ENCODE results near the gene FRMD5. TPM values are rescaled to one million over a fixed set of nuclear protein-coding genes. Genes with fewer than 3 reads are reported as not detected.

Gene FRMD5
- polyA plus RNA-seq, 1 donor (not counting 4 experiments of a cell fraction or from before 2014, with no cell fraction given), result 7.3 TPM

DNA sequence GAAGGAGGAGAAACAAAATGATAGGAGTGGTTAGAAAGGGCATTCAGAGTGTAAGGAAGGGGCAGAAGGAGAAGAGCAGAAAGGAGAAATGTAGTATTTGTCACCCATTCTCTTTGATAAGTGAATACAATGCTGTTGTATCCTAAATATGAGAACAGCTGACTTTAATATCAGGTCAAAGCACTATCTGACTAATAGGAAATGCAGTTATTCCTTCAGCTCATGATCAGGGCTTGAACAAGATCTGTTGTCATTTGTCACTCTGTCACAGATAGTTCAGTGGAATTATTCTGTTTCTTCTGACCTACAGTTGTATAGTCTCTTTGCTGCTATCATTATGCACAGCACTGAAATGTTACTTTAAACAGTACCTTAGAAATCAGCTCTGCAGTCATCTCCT is 149.4 kb downstream of the FRMD5 start:
- DNase-seq (ENCODE audit: low read depth, low spot score), result no peak
- no peaks in the 10 kb centered on the region for H3K27me3 ChIP-seq (ENCODE audit: control insufficient read depth, extremely low read depth, insufficient read depth, low read length)
- no peak overlapping the region for H3K27ac ChIP-seq (ENCODE audit: control insufficient read depth, insufficient read depth, low read length)
- no peaks in the 10 kb centered on the region for H3K36me3 ChIP-seq (ENCODE audit: control insufficient read depth in 2 of 2, extremely low read depth in 1 of 2, insufficient read depth in 2 of 2, low read length in 2 of 2)
- H3K4me2 ChIP-seq (ENCODE audit: control insufficient read depth, extremely low read depth, insufficient read depth, low read depth, low read length), result no peak overlapping the region
- H2AFZ ChIP-seq (ENCODE audit: control insufficient read depth, low read length), result no peak overlapping the region
- no peaks in the 10 kb centered on the region for H3K4me1 ChIP-seq (ENCODE audit: control insufficient read depth, extremely low read depth, insufficient read depth, low read length)
- no peaks in the 10 kb centered on the region for H3K9me3 ChIP-seq (ENCODE audit: control insufficient read depth, low read depth, low read length)
- H3K9ac ChIP-seq (ENCODE audit: control insufficient read depth, extremely low read depth, insufficient read depth, low read length), result no peak overlapping the region
- no peaks in the 10 kb centered on the region for H3K79me2 ChIP-seq (ENCODE audit: control insufficient read depth, insufficient read depth, low read length)
- H3K9me1 ChIP-seq (ENCODE audit: control insufficient read depth, extremely low read depth, insufficient read depth, low read length), result no peaks in the 10 kb centered on the region
- dilution Hi-C loops (cut with MboI; ENCODE audit: extremely low pct_ligation_motif_present, low sequenced_read_pairs), result no loop called here
- TF ChIP-seq, protein P1, sequence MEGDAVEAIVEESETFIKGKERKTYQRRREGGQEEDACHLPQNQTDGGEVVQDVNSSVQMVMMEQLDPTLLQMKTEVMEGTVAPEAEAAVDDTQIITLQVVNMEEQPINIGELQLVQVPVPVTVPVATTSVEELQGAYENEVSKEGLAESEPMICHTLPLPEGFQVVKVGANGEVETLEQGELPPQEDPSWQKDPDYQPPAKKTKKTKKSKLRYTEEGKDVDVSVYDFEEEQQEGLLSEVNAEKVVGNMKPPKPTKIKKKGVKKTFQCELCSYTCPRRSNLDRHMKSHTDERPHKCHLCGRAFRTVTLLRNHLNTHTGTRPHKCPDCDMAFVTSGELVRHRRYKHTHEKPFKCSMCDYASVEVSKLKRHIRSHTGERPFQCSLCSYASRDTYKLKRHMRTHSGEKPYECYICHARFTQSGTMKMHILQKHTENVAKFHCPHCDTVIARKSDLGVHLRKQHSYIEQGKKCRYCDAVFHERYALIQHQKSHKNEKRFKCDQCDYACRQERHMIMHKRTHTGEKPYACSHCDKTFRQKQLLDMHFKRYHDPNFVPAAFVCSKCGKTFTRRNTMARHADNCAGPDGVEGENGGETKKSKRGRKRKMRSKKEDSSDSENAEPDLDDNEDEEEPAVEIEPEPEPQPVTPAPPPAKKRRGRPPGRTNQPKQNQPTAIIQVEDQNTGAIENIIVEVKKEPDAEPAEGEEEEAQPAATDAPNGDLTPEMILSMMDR (optimal IDR thresholded peaks at IDR 0.05 in 1 of 3, IDR thresholded peaks at IDR 0.05 in 1 of 3, conservative IDR thresholded peaks at IDR 0.05 in 1 of 3; ENCODE audit: extremely low read depth in 1 of 3, insufficient read depth in 2 of 3, low read length in 3 of 3), result no peak
- peak; percentile 23 for FAIRE-seq
- no peak overlapping the region for H3K4me3 ChIP-seq (ENCODE audit: control insufficient read depth in 2 of 3, extremely low read depth in 1 of 3, insufficient read depth in 2 of 3, low read depth in 1 of 3, low read length in 3 of 3)
- no peaks in the 10 kb centered on the region for H4K20me1 ChIP-seq (ENCODE audit: control insufficient read depth, extremely low read depth, insufficient read depth, low read length)

DNA sequence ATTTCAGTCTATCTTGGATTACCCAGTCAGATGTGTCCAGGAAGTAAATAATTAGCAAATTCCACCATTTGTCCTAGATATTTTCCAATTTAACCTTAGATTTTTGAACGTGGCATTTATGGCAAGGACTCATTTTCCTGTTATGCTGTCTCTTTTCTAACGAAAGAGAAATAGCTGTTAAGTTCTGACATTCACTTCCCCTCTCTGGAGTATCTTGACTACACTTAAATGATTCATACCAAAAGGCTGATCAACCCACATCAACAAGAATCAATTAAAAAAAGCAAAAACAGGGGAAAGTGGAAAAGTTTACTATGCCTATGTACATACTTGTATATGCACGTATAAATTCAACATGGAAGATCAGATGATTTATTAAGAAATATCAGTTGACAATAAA is 149.9 kb downstream of the FRMD5 start:
- Histone ChIP-seq H3K79me2 (ENCODE audit: control insufficient read depth, insufficient read depth, low read length) (no peaks in the 10 kb centered on the region), H3K9me3 (ENCODE audit: control insufficient read depth, low read depth, low read length) (no peaks in the 10 kb centered on the region), H3K9ac (ENCODE audit: control insufficient read depth, extremely low read depth, insufficient read depth, low read length) (no peak overlapping the region), H4K20me1 (ENCODE audit: control insufficient read depth, extremely low read depth, insufficient read depth, low read length) (no peaks in the 10 kb centered on the region), H3K36me3 (ENCODE audit: control insufficient read depth in 2 of 2, extremely low read depth in 1 of 2, insufficient read depth in 2 of 2, low read length in 2 of 2) (no peaks in the 10 kb centered on the region), H3K9me1 (ENCODE audit: control insufficient read depth, extremely low read depth, insufficient read depth, low read length) (no peaks in the 10 kb centered on the region), H3K27me3 (ENCODE audit: control insufficient read depth, extremely low read depth, insufficient read depth, low read length) (no peaks in the 10 kb centered on the region), H2AFZ (ENCODE audit: control insufficient read depth, low read length) (no peak overlapping the region), H3K4me3 (ENCODE audit: control insufficient read depth in 2 of 3, extremely low read depth in 1 of 3, insufficient read depth in 2 of 3, low read depth in 1 of 3, low read length in 3 of 3) (no peak overlapping the region), H3K4me1 (ENCODE audit: control insufficient read depth, extremely low read depth, insufficient read depth, low read length) (no peaks in the 10 kb centered on the region), H3K4me2 (ENCODE audit: control insufficient read depth, extremely low read depth, insufficient read depth, low read depth, low read length) (no peak overlapping the region), H3K27ac (ENCODE audit: control insufficient read depth, insufficient read depth, low read length) (no peak overlapping the region)
- no peak for DNase-seq (ENCODE audit: low read depth, low spot score)
- TF ChIP-seq EZH2 (IDR thresholded peaks at IDR 0.05; ENCODE audit: low read length), result no peak
- TF ChIP-seq, protein P1 (optimal IDR thresholded peaks at IDR 0.05 in 1 of 3, IDR thresholded peaks at IDR 0.05 in 1 of 3, conservative IDR thresholded peaks at IDR 0.05 in 1 of 3; ENCODE audit: extremely low read depth in 1 of 3, insufficient read depth in 2 of 3, low read length in 3 of 3), result no peak
- FAIRE-seq, result no peak
- dilution Hi-C loops (cut with MboI; ENCODE audit: extremely low pct_ligation_motif_present, low sequenced_read_pairs), result no loop called here

Measured in keratinocyte (primary cell).